GM12864 (cell line): ENCODE results near the gene HSPB8.

Experiments
- DNase-seq: peaks from one replicate; pipeline ENCODE4 v3.0.0-alpha.2; 2011; ENCODE audit warnings: low read depth
- H3K4me3 ChIP-seq: 2 replicates; pipeline ENCODE4 v1.5.1; 2011; ENCODE audit warnings: mild to moderate bottlenecking, low read depth, low read length, control low read depth
- TF ChIP-seq, protein P1 (sequence below): IDR thresholded peaks from 2 replicates; pipeline ENCODE4 v1.5.1; 2011; ENCODE audit warnings: low read depth, mild to moderate bottlenecking, moderate library complexity, low read length, control low read depth, inconsistent platforms; ENCODE audit errors: missing control alignments

The HSPB8 gene

DNA sequence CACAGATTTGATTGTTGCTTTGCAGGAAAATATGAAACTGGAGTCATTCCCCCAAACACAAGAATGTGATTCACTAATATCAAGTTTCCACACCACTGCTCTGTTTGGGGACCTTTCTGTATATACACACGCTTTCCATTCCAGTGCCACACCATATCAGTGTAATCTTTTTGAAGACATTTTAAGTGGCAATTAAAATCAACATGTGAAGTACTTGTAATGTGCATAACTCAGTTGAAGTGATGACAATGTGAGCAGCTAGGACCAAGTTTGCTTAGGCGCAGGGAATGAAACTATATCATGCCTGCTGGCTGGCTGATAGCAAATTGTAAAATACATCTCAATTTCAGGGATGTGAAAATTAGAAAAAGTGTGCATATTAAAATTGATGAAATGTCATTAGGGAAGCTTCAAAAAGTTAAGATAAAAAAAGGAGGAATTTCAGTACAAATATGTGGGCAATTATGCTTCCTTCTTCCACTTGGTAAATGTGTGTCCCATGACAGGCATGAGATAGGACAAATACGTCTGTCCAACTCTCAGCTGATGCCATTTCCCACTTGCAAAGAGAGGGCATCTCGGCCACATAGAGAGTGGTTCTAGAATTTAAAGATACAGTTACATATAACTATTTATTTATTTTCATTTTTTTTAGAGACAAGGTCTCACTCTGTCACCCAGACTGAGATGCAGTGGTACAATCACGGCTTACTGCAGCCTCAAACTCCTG is 43.7 kb downstream of the HSPB8 start:
- TF ChIP-seq, protein P1, sequence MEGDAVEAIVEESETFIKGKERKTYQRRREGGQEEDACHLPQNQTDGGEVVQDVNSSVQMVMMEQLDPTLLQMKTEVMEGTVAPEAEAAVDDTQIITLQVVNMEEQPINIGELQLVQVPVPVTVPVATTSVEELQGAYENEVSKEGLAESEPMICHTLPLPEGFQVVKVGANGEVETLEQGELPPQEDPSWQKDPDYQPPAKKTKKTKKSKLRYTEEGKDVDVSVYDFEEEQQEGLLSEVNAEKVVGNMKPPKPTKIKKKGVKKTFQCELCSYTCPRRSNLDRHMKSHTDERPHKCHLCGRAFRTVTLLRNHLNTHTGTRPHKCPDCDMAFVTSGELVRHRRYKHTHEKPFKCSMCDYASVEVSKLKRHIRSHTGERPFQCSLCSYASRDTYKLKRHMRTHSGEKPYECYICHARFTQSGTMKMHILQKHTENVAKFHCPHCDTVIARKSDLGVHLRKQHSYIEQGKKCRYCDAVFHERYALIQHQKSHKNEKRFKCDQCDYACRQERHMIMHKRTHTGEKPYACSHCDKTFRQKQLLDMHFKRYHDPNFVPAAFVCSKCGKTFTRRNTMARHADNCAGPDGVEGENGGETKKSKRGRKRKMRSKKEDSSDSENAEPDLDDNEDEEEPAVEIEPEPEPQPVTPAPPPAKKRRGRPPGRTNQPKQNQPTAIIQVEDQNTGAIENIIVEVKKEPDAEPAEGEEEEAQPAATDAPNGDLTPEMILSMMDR, result no peak
- H3K4me3 ChIP-seq, result no peak overlapping the region
- DNase-seq, result no peak

DNA sequence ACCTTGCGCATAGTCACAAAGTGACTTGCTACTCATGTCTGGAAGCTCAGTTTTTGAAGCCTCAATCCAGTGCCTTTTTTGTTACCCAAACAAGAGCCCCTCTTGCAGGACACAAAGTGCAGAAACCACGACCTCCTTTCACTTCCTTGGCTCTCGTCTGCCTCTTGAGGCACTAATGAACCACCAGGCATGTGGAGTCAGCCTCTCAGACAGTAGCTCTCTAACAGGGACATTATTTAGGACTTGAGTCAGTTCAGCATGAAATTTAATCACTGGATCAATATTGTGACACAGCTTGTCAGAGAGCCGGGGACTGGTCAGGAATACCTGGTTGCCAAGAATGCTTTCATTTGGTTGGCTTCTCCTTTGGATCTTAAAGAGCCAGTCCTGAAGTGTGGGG is 46.7 kb downstream of the HSPB8 start:
- H3K4me3 ChIP-seq, result no peak overlapping the region
- no peak for DNase-seq
- TF ChIP-seq, protein P1, result no peak

DNA sequence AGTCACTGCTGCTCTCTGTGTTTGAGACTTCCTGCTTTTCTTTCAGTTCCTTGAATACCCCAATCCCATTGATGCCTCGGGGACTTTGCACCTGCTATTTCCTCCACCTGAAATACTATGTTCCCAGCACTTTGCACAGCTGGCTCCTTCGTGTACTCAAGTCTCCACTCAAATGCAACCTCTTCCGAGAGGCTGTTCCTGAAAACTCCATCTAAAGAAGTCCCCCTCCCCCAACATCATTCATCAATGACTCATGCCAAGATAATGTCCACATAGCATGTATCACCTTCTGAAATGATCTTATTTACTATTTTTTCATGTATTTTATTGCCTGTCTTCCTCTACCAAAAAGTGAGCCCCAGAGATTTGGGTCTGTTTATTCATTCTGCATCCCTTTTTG is 48.6 kb downstream of the HSPB8 start:
- no peak for DNase-seq
- H3K4me3 ChIP-seq, result no peak overlapping the region
- TF ChIP-seq, protein P1, result no peak

DNA sequence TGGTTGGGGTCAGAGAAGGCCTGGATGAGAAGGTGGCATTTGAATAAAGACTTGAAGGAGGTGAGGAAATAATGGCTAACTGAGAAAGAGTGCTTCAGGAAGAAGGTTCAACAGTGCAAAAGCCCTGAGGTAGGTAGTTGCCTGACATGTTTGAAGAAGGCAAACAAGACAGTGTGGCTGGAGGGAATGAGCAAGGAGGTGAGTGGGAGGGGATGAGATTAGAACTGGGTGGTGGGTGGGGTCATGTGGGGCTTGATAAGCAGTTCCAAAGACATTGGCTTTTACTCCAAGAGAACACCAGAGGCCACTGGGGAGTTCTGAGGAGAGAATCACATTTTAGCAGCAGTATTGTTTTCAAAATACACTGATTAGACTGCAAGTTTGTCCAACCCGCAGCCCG is 50.5 kb downstream of the HSPB8 start:
- no peak overlapping the region for H3K4me3 ChIP-seq
- no peak for DNase-seq
- TF ChIP-seq, protein P1, result no peak

DNA sequence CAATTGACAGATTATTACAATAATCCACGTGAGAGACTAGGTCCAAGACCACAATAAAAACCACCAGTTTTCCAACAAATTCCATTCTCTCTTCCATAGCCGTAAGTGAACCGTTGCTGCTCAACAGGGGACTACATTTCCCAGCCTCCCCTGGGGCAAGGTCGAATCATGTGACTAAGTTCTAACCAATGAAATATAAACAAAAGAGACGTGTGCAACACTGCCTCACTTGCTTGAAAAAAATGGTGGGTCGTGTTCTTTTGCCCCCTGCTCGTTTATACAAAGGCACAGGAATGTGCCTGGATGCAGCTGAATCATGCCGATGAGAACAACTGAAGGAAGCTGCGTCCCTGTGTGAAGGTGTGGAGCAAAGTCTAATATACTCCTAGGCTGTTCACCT is 51.1 kb downstream of the HSPB8 start:
- TF ChIP-seq, protein P1, result no peak

DNA sequence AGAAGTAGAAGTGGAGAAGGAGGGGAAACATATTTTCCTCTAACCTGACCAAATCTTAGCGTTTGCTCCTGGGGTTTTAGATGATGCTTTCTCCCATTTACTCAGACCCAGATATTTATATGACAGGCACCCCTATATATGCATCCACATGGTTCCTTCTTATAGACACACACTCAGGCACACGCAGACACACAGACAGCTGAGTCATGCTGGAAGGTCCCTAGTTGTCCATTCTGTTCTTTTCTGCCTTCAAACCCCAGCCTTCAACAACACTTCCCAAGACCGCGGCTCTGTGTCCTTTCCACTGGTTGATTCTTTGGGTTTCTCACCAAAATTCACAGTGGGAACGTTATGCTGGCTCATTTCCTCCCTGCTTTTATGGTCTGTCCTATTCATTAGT is 52.1 kb downstream of the HSPB8 start:
- TF ChIP-seq, protein P1, result no peak
- H3K4me3 ChIP-seq, result no peak overlapping the region
- no peak for DNase-seq

More for the DNA sequence above, 51.1 kb downstream of the HSPB8 start:
- no peak for DNase-seq
- H3K4me3 ChIP-seq, result no peak overlapping the region

DNA sequence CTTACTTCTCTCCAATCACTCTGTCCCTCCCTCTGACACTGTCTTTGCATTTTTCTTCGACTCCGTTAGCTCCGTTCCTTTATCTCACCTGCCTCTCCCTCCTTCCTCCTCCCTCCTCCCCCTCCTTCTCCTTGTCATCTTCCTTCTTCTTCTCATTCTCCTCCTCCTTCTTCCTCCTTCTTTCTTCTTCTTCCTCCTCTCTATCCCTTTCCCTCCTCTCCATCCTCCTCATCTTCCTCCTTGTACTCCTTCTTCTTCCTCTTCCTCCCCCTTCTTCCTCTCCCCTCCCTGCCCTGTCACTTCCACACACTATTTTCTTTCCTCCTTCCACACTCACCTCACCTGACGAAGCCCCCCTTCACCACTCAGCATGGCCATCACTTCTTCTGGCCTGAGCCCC is 53.0 kb downstream of the HSPB8 start:
- no peak for DNase-seq
- TF ChIP-seq, protein P1, result no peak

More for the DNA sequence above, 53.0 kb downstream of the HSPB8 start:
- H3K4me3 ChIP-seq, result no peak overlapping the region
